NCI-H1436 treated with DMSO at 0.1 percent for 48 hours (cell line): Measurements from ENCODE around the gene SPG11.
"Not testable (repeated sequence)": the region's sequence is repeated elsewhere in the genome, so short reads cannot be mapped to it uniquely, and the experiment has no call there.

Source experiments
- DNase-seq: peaks from one replicate; lab custom pipeline; 2025; lab: John Stamatoyannopoulos, UW

The SPG11 gene

DNA sequence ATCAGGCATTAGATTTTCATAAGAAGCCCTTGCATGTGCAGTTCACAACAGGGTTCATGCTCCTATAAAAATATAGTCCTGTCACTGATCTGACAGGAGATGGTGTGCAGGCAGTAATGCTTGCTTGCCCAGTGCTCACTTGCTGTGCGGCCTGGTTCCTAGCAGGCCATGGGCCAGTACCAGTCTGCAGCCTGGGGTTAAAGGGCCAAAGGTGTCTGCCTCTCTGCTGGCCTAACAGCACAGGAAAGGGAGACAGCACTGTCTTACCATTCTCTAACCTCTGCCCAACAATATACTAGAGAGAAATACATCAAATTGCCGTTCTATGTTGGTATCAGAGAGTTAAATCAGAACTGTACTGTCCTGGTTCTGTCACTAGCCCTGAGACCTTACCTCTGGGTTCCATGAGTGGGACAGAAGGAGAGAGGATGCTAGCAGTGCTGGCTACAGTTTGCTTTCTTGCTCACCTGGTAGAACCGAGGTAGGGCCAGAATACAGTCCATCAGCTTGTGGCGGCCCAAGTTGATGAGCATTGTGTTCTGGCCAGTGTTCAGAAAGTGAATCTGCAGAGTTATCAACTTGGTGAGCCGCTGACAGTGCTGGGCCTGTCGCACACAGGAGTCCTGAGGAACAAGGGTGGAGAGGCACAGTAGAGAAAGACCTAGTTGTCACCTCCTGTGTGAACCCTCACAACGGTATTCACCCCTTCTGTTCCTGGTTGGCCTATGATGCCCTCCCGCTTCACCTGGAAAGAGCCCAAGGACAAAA lies 97.9 kb downstream of the SPG11 start:
- no peak for DNase-seq

DNA sequence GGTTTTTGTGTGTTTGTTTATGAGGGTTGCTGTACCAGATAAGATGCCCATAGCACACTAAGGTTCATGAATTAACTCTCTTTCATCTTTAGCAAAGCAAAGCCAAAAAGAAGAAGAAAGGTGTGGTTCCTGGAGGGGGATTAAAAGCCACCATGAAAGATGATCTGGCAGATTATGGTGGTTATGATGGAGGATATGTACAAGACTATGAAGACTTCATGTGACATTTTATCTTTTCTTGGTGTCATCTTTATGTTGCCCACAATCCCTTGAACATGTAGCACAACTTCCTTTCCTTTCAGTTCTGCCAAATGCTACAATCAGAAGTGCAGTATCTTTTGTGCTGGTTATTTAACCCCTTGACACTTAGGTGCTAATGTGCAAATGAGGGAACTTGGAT lies 102.5 kb downstream of the SPG11 start:
- not testable (repeated sequence) for DNase-seq

DNA sequence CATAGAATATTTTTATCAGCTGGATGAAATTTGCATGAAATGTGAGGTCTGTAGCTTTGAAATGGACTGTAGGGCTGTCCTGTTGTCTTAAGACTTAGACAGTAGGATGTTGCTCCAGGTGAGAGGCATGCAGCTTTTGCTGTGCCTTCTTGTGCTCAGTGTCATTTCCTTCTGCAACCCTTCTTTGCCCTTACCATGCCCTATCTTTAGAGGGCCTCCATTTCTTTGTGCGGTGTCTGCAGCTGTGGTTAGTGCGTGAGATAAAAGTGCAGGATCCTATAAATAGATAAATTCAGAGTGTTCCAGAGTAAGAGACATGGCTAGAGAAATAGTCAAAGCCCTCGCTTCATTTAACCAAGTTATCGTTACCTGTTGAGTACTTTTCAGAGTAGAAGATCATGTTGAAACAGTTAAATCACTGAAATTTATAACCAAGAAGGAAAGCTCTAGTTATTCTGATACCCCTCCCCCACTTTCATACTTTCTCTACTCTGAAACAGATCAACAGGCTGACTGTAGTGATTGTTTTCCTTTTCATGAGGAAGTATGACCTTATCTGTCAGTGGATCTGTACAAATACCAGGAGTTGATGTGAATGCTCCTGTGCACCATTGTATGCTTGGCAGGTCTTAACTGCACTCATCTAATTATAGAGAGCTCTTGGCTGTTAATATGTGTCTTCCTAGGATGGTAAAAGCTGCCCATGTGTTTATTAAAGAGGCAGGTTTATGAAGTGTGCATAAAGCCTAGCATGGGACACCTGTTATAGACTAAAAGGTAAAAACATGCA lies 108.3 kb downstream of the SPG11 start:
- no peak for DNase-seq

DNA sequence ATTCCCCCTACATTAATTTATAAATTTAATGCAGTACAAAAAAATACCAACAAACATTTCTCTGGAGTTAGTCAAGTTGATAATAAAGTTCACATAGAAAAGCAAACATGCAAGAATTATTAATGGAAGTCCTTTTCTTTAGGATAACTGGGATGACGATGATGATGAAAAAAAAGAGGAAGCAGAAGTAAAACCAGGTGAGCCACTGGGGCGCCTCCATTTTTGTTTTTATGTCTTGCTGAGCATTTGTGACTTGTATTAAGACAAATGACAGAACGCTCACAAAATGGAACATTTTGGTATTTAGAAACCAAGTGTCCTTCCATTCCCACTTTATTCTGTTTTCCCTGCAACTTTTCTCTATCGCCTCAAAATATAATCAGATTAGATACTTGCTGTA lies 112.7 kb downstream of the SPG11 start:
- no peak for DNase-seq

DNA sequence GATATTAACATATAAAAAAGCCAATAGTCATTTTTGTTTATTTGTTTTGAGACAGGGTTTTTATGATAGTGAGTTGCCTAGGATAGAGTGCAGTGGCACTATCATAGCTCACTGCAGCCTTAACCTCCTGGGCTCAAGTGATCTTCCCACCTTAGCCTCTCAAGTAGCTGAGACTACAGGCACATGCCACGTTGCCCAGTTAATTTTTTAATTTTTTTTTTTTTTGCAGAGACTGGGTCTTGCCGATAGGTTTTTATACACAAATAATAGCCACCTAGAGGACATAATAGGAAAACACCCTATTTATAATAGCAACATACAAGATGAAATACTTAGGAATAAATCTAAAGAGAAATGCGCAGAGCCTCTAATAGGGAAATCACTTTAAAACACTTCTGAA lies 113.2 kb downstream of the SPG11 start:
- DNase-seq: no peak

DNA sequence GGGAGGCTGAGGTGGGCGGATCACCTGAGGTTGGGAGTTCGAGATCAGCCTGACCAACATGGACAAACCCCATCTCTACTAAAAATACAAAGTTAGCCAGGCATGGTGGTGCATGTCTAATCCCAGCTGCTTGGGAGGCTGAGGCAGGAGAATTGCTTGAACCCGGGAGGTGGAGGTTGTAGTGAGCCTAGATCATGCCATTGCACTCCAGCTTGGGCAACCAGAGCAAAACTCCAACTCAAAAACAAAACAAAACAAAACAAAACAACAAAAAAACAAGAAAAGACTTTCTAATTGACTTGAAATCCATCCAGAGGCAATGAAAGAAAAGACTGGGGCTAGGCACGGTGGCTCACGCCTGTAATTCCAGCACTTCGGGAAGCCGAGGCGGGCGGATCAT lies 114.3 kb downstream of the SPG11 start:
- not testable (repeated sequence) for DNase-seq

DNA sequence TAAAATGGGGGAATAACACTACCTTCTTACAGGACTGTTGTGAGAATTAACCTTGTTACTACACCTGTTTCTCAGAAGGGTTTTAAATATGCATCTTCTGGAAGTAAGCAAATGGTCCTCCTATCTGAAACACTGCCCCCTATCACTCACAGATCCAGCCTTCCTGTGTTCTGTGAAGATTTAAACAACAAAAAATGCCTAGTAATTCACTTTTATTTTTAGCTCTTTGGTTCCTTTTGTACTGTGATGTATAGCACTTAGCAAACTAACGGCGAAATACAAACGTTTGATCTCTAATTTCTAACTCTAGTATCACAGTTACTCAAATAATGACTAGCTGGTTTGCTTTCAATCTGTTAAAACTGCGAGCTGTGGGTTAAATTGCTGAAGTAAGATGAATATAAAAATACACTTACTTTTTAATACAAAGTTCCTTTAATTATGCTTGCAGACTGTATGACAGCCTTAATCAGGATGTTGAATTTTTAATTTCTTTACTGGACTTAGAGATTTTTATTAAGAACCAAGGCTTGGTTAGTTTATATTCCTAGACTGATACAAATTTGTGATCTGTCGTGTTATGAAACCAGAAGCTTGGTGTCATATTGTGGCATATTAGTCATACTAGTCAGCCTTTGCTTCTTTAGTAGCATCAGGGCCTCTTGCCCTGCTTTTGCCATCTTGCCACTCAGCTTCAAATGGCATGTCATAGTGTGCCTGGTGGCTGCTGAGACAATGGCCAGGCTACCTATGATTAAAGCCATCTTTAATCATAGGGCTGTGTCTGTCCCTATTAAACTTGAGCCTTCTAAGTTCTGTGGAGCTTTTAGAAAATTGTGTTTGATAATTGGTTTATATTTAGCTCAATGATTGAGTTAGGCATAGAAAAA lies 117.3 kb downstream of the SPG11 start:
- DNase-seq: no peak

DNA sequence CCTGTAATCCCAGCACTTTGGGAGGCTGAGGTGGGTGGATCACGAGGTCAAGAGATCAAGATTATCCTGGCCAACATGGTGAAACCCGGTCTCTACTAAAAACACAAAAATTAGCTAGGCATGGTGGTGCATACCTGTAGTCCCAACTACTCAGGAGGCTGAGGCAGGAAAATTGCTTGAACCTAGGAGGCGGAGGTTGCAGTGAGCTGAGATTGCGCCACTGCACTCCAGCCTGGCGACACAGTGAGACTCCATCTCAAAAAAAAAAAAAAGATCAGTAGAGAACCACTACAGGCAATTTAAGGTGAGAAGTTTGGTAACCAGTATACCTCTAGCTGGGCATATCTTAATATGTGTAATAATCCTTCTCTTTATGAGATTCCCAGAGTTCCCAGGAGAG lies 118.7 kb downstream of the SPG11 start:
- DNase-seq: not testable (repeated sequence)

DNA sequence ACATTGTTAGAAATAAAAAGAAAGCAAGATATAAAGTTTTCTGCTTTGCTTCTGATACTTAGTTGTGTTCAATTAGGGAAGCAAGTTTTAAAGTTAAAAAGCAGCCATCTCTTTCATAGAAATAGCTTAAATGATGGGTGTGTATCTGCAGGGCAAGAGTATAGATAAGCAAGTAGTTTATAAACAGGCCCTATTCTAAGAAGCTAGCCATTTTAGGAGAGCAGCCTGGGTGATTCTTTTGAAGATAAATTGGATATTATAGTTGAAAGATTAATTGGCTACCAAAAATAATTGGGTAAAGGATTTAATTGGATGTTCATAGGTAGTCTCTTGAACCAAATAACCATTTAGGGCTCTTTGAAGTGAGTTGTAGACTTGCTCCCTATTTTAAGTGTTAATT lies 120.9 kb downstream of the SPG11 start:
- DNase-seq: no peak

DNA sequence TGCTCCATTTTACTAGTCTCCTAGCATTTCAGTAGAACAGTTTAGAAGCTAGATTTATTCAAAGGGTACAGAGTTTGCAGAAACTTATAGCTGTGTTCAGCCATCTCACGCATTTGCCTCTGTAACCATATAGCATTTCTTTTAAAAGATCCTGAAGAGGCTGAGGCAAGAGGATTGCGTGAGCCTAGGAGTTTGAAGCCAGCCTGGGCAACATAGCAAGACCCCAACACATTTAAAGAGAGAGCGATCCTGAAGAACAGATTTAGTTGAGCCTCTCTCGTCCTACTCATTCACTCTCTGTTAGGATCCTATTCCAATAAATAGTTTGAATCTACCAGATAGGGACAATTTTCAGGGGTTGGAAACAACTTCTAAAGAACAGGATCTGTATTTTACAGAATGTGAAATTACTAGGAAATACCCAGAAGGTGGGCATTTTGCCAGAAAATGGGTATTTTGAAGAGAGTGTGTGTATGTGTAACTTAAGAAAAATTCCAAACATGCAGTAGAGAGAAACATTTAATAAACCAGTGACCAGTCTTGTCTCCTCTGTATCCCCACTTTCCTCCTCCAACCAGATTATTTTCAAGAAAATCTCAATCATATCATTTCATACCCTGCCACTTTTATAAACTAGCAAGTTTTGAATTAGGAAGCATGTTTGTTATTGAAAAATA lies 122.0 kb downstream of the SPG11 start:
- no peak for DNase-seq

DNA sequence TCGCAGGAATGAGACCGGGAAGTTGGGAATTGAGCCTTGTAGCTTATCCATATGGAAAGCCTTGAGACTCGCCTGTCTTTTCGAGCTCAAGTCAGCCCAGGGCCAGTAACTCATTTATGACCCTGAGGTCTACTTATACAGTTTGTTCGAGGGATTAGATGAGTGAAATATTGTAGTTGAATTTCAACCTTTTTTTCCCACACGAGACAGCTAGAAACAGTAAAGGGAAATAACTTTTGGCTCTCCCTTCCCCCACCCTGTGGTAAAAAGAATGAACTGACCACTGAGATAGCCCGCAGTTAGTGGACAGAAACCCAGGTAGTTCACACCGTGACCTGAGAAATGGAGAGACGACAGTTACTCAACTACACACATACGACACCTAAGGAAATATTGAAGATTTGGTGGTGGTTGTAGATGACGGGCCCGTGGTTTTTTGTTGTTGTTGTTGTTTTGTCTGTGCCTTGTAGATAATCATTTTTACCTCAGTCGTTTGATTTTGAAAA lies 125.7 kb downstream of the SPG11 start:
- no peak for DNase-seq

DNA sequence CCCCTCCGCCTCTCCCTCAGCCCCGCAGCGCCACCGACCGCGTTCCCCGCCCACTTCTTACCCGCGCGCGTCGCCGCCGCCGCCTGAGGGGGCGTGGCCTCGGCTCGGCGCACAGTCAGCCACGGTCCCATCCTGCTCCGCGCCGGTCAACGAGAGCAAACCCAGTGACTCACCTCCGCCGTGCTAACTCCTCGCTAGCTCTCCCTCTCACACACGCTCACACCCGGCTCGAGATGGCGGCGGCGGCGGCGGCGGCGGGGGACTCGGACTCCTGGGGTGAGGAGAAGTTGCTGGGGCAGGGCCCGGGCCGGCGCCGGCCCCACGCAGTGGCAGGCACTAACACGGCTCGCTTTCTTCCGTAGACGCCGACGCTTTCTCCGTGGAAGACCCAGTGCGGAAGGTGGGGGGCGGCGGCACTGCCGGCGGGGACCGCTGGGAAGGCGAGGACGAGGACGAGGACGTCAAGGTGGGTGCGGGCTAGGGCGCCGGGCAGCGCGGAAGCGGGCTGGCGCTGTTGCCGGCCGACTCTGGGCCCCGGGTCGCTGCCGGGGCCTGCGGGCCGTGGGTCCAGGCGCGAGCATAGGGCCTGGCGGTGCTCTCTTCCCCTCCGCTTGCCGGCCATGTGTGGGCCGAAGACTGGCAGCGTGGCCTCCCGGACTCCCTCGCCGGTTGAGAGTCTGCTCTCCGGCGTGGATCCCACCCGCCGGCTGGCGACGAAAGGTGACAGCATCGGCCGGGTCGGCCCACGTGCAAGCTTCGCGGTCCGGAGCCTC lies 126.3 kb downstream of the SPG11 start, which contains the start of gene EIF3J:
Gene EIF3J, plus strand, starts transcription at position 186 of the 773 bp plus-strand sequence. Its CDS starts 48 bp downstream, at position 234.
- DNase-seq: peak; percentile 67

DNA sequence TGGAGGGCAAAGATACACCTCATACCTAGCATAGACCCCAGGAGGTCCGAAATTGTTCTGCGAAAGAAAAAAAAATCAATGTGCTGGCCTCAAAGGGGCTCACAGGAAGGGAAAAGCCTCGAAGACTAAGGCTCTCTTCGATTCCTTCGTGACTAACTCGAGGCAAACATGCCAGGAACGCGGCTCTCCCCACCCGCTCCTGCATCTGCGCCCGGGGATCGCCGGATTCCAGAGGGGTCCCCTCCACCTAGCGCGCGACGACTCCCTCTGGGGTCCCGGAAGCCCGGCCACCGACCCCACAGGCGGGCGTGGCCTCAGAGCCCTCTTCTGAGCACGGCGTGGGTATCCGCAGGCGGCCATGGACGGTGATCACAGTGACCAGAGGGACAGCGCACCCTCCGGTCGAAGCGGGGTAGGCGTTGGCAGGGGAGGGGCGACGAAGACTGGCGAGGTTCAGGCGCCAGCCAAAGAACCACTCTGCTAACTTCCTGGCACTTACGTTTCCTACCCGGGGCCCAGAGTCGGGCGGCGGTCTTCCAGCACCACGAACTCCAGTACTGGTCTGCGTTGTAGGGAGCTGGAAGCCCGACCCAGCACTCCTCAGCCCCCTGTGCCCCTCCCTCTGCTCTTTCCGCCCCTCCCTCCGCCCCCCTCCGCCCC lies 127.0 kb downstream of the SPG11 start:
- DNase-seq: peak; percentile 67

DNA sequence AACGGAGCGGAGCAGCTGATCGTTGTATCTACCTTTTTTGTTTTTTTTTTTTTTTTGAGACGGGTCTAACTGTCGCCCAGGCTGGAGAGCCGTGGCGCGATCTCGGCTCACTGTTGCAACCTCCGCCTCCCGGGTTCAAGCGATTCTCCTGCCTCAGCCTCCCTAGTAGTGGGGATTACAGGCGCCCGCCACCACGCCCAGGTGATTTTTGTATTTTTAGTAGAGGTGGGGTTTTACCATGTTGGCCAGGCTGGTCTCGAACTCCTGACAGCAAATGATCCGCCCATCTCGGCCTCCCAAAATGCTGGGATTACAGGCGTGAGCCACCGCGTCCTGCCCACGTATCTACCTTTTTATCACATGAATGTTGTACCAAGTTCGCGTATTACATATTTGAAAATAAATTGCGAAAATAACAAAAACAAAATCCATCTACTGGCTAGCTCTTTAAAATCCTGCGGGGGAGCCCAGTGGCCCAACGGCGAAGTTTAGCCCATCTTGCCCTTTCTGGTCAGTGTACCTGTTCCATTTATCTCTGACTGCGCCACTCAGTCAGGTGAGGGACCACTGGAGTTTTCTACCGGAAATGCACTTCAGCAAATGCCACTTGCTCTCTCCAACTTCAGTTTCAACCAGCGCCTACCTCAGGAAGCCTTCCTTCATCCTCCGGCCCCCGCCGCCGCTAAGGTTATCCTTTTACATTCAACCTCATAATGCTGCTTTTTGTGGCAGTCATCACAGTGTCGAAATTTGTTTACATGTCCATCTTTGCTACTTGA lies 127.8 kb downstream of the SPG11 start:
- DNase-seq: no peak

DNA sequence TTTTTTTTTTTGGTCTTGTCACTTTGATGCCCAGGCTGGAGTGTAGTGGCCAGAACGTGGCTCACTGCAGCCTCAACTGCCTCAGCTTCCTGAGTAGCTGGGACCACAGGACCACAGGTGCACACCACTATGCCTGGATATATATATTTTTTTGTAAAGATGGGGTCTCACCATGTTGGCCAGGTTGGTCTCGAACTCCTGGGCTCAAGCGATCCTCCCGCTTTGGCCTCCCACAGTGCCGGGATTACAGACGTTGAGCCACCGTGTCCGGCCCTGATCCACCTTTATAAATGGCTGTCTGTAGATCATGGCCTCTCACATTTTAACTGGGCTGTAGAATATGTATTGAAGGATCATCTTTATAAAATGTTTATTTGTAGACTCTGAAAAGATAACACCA lies 128.4 kb downstream of the SPG11 start:
- DNase-seq: no peak

DNA sequence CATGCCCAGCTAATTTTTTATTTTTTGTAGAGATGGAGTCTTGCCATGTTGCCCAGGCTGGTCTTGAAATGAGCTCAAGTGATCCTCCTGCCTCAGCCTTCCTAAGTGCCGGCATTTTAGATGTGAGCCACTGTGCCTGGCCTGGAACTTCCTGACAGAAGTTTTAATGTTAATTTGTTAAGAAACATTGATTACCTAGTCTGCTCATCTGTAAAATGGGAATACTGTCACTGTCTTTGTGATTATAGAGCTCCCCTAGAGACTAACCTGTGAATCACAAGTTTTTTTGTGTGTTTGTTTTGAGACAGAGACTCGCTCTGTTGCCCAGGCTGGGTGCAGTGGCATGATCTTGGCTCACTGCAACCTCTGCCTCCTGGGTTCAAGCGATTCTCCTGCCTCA lies 130.8 kb downstream of the SPG11 start:
- DNase-seq: no peak

DNA sequence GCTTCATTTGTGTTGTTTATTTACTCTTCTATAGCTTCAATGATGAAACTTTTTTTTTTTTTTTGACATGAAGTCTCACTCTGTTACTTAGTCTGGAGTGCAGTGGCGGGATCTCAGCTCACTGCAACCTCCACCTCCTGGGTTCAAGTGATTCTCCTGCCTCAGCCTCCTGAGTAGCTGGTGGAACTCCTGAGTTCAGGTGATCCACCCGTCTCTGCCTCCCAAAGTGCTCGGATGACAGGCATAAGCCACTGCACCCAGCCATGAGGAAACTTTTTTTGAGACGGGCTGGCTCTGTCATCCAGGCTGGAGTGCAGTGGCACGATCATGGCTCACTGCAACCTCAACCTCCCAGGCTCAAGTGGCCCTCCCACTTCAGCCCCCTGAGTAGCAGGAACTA lies 131.2 kb downstream of the SPG11 start:
- not testable (repeated sequence) for DNase-seq

DNA sequence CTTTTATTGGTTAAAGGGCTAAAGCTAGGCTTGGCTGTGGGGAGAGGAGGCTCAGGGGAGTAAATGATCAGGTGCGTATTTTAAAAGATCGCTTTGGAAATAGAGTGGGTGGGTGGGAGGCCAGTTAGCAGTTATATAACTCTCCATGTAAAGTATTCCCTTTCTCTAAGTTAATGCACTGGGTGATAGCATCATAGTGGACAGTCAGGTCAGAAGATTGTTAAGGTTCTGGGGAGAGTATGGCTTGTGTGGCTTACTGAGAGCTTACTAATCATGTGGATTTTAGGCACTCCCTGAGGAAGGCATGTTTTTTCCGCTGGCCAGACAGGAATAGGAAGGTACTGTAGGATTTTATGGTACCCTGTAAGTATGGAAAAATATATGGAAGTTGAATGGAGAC lies 132.8 kb downstream of the SPG11 start:
- DNase-seq: no peak

DNA sequence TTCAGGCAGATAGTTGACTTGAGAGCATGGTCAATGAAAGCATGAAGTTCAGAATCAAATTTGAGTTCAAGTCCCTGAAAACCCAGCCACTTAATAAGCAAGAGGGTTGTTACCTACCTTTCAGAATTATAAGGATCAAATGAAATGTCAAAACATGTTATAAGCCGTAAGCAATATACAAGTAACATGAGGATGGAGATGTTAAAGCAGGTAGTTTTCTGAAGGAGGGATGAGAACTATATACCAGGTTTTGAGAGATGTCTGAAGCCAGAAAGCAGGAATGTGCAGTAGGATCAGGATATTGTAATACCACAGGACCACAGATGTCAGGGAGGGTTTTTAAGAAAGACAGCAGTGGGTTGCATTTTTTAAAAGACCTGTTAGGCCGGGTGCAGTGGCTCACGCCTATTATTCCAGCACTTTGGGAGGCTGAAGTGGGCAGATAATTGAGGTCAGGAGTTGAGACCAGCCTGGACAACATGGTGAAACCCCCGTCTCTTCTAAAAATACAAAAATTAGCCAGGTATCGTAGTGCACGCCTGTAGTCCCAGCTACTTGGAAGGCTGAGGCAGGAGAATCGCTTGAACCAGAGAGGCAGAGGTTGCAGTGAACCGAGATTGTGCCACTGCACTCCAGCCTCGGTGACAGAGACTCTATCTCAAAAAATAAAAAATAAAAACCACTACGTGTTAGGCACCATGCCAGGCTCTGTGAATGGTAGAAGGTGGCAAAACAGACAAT lies 133.4 kb downstream of the SPG11 start:
- DNase-seq: no peak
